EL (cell line): ENCODE measurements around the gene C15orf40.
A peak's percentile ranks its signal among the peaks of the same experiment; 100 is the strongest.
"Not testable (repeated sequence)": the region's sequence is repeated elsewhere in the genome, so short reads cannot be mapped to it uniquely, and the experiment has no call there.

Source experiments
- DNase-seq: peaks from one replicate; pipeline ENCODE4 v3.0.0-alpha.2; 2016

The C15orf40 gene

GRCh38 chr15:82951472-82952157 lies 59.8 kb downstream of the C15orf40 start:
- peak; percentile 5 for DNase-seq

GRCh38 chr15:82950746-82951370 lies 60.6 kb downstream of the C15orf40 start:
- no peak for DNase-seq

GRCh38 chr15:82950295-82950694 lies 61.1 kb downstream of the C15orf40 start:
- no peak for DNase-seq

GRCh38 chr15:82946155-82946701 lies 65.2 kb downstream of the C15orf40 start:
- no peak for DNase-seq

- no peak for DNase-seq
Observed at GRCh38 chr15:82945326-82945725, 66.1 kb downstream of the C15orf40 start.

- DNase-seq = no peak
Observed at GRCh38 chr15:82944821-82945220, 66.6 kb downstream of the C15orf40 start.

- no peak for DNase-seq
Observed at GRCh38 chr15:82944056-82944455, 67.4 kb downstream of the C15orf40 start.

DNA sequence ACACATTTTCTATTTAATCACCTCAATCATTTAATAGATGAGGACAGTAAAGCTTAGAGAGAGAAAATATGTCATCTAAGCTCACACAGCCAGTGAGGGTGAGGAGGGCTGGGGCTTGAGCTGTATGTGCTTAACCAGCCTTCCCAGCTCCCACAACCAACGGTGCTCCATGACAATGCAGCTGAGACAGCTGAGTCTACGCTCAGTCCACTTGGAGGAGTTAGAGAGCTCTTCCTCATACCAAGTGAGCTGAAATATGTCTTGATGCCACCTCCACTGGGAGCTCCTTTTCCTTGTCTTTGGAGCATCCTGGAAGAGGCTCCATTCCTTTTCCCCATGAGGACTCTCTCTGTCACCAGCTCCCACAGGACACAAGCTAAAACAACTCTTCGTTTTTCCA lies 68.3 kb downstream of the C15orf40 start:
- DNase-seq = no peak

DNA sequence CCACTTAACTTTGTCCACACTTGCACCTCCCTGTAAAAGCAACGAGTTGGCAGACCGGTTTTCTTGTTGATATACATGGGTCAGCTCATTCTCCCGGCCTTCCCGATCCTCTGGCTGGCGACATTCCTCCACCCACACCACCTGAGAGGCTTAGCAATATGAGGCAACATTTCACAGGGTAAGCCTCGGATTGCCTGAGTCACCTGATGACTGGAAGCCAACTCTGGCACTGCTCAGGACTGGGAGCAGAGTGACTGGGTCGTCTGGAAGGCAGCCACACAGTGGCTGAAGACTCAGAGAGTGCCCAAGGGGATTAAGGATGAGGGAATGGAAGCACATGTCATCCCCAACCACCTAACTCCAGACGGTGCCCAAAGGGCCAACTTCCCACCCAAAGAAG lies 68.7 kb downstream of the C15orf40 start:
- peak; percentile 19 for DNase-seq

GRCh38 chr15:82939678-82940077 lies 71.8 kb downstream of the C15orf40 start:
- not testable (repeated sequence) for DNase-seq
